ENCODE data around the gene TMEM89. TPM values are rescaled to one million over a fixed set of nuclear protein-coding genes. Genes with fewer than 3 reads are reported as not detected.

TMEM89 gene
- total RNA-seq, 1 donor from 2014 or later: not detected

DNA sequence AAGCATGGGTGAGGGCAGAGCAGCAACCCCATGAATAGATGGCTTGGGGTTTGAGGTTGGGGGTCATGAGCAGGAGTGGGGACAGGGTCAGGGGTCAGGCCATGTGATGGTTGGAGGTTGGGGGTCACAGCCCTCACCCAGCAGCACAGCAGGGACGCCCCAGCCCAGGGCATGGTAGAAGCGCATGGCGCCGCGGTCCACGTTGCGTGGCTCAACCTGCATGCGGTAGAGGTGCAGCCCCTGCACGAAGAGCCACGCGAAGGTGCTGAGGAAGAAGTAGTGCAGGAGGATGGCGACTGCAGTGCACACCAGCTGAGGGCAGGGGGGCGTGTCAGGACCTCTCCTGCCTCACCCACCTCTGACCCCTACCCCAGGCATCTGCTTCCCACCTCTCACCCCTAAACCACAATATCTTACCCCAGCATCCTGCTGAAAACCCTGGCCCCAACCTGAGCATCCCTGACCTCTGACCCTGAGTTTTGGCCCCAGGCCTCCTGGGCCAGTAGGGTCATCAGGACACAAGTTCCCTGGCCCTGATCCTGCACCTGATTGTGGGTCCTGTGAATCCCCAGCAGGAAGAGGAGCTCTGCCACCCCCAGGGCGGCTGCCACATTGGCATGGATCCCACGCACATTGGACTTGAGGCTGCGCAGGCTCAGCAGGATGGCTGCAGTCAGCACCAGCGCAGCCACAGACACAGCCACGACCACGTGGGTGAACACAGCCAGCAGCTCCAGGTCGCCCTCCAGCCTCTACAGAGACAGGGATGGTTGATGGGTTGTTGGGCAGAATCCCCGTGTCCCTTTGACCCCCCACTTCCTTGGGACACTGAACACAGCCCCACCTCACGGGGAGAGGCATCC lies 23.6 kb upstream of the TMEM89 start:
- DNase-seq (ENCODE audit: extremely low read depth, low read depth, low spot score): no peak

DNA sequence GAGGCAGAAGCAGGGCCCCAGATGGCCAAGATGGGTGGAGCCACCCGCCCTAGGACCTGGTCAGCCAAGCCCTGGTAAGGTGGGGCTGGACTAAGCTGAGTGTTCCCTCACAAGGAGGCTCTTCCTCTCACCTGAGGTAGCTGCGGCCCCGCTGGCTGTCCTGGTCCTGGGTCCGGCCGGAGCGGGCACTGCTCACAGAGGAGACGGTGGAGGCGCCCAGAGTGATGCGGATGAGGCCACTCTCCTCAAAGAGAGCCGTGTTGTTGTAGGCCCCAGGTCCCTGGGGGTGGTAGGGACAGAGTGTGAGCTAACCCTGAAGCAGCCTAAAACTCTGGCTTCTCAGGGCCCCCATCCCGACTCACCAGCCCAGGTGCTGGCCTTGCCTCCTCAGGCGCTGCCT lies 21.0 kb upstream of the TMEM89 start:
- no peak for DNase-seq (ENCODE audit: extremely low read depth, low read depth, low spot score)

DNA sequence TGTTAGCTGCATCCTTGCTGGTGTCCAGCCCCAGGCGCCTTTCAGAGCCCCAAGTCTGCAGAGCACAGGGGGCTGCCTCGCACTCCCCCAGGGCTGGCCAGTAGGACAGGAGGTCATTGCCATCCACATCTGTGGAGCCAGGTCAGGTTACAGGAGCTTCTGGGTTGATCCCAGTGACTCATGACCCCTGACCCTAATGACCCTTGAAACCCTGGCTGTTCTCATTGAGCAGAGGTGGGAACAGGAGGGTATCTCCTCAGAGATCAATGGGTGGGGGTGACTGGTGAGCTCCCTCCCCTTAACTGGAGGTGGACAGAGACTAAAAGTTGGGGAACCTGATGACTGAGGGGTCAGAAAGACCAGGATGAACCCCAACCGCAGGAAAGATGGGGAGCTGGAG lies 19.8 kb upstream of the TMEM89 start:
- DNase-seq (ENCODE audit: extremely low read depth, low read depth, low spot score): no peak

DNA sequence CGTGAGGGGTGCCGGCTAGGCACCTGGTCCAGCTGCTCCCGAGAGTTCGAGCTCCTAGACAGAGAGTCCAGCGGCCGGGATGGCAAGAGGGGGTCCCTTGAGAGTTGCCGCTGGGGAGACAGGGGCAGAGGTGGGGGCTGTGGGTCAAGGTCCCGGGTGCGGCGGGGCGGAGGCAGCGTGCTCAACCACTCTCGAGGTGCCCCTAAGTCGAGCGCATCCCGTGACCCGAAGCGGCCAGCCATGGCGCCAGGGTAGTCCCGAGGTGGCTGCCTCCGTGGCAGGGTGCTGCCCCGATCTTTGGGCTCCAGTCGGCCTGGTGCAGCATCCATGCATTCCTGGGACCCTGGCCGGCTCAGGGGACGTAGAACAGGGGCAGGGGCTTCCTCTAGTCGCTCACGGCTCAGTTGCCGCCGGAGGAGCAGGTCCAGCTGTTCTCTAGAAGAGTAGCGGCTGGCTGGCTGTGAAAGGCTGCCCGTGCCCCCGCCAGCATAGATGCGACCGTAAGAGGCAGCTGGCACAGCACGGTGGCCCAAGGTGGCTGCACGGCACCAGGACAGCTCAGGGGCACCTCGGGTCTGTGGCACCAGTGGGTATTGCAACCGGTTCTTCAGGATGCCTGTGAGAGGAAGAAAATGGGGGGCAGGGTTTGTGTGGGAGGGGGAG lies 18.5 kb upstream of the TMEM89 start:
- DNase-seq (ENCODE audit: extremely low read depth, low read depth, low spot score): no peak

DNA sequence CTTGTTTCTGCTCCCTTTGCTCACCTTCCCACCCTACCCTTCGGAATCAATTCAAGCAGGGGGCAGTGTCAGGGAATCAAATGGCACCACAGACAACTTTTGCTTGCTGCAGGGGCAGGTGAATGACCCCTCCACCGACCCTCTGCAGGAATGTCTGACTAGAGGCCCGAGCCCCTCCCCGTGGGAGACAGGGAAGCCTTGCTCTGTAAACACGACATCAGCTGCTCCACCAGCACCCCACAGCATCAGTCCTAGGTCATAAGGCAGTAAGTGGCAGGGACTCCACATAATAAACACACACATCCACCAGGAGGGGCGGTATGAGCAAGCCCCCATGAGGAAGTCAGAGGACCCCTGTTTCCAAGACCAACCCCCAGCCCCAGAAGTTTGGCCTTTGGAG lies 15.7 kb upstream of the TMEM89 start:
- DNase-seq (ENCODE audit: extremely low read depth, low read depth, low spot score): no peak

DNA sequence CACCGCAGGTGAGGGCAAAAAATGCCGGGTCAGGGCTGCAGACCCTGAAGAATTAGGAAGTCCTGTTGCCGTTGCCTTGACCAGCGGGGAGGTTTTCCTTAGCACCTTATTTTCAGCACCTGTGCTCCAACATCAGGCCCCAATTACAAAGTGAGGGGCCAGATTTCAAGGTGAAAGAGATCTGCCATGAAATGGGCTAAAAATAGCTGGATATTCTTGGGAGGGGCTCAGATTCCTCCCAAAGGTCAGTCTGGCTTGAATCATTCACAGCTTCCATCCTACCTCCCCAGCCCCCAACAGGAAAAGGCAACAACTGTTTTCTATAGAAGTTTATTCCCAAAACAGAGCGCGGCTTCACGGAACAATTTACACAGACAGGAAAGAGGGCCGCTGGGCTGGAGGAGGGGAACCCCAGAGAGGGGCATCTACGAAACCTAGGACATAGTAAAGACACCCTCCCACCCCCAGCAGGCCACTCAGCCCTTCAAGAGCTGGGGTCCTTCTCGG lies 14.6 kb upstream of the TMEM89 start:
- no peak for DNase-seq (ENCODE audit: extremely low read depth, low read depth, low spot score)

DNA sequence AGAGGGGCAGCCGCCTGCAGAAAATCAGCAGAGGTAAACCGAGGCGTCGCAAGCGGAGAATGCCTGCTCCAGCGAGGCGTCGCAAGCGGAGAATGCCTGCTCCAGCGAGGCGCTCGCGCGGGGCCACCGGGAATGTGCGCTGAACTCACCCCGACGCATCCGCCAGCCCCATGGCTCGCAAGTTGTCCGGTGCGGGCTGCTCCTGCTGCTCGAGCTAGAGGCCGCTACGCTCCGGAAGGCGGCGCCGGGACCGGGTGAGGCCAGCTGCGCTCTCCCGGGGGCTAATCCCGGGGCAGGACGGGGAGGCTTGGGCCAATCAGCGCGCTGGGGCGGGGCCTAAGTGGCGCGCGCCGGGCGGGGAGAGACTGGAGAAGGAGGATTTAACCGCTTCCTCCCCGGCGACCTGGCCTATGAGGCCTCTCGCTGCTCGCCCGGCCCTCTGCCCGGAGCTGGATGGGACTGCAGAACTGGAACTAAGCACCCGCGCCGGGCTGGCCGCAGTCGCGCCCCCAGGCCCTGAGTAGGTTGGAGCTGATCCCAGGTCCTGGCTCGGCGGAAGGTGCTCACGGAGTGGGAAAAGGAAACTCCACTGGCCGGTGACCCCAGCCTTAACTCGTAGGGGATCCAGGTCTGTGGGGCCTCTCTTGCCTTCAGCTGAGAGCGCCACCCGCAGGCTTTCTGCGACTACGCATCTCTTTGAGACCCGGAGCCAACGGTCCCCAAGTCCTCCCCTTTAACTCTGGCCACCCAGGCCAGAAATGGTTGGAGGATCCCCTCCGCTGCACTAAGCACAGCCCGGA lies 13.9 kb upstream of the TMEM89 start, which contains the start of gene SLC26A6:
SLC26A6 (minus strand) TSS at position 240 of the 800 bp plus-strand sequence; CDS start at position 172, 68 bp downstream.
- DNase-seq (ENCODE audit: extremely low read depth, low read depth, low spot score): peak; percentile 42

DNA sequence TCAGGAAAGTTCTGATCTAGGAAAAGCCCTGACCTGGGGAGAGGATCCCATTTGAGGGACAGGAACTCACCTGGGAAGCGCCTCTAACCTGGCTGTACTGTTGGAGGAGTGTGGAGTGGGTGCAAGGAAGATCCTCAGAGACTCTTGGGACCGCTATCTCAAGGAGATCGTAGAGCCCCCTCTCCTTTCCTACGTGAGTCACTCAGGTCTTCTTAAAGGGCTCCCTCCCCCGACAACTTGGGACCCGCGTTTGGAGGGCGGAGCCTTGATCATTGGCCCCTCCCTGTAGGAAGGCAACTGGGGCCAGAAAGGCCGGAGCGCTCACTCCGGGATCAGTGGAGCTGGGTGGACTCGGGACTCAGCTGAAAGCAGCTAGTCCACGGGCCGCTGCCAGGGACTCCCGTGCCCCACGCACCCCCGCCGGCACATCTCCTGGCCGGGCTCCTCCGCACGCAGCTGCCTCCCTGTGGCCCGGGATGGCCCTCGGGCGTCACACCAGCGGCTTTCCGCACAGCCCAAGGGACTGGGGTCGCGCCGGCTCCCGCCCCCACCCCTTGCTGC lies 13.2 kb upstream of the TMEM89 start:
- no peak for DNase-seq (ENCODE audit: extremely low read depth, low read depth, low spot score)

DNA sequence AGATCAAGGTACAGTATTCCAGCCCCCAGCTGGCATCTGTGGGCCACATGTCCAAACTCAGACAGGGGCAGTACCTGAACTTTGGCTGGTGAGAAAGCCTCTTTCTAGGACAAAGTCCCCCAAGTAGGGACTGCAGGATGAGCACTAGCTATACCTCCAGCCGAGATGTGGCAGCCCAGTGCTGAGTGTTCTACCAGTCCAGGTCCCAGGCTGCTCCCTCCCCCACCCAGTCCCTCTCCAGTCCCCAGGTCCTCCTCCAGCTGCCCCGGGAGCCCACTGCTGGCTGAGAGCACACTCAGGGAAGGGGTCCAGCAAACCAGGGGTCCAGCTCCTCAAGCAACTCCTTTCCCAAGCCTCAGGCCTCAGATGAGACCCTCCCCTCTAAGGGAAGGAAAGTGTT lies 12.2 kb upstream of the TMEM89 start:
- no peak for DNase-seq (ENCODE audit: extremely low read depth, low read depth, low spot score)

DNA sequence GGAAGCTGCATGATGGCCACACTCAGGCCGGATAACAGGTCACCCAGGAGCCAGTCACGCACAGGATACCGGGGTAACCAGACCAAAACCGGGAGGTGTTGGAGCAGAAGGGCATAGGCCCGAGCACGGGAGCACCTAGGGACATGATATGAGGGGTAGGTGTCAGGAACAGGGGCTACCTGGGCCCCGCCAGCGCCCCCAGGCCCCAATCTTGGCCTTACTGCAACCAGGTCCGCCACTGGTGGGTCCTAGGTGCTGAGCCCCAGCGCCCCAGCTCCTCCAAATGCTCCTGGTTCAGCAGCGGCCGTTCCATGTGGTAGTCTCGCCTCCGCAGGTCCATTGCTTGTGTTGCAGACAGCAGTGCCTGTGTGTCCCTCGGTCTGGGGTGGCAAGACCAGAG lies 11.7 kb upstream of the TMEM89 start:
- DNase-seq (ENCODE audit: extremely low read depth, low read depth, low spot score): no peak

DNA sequence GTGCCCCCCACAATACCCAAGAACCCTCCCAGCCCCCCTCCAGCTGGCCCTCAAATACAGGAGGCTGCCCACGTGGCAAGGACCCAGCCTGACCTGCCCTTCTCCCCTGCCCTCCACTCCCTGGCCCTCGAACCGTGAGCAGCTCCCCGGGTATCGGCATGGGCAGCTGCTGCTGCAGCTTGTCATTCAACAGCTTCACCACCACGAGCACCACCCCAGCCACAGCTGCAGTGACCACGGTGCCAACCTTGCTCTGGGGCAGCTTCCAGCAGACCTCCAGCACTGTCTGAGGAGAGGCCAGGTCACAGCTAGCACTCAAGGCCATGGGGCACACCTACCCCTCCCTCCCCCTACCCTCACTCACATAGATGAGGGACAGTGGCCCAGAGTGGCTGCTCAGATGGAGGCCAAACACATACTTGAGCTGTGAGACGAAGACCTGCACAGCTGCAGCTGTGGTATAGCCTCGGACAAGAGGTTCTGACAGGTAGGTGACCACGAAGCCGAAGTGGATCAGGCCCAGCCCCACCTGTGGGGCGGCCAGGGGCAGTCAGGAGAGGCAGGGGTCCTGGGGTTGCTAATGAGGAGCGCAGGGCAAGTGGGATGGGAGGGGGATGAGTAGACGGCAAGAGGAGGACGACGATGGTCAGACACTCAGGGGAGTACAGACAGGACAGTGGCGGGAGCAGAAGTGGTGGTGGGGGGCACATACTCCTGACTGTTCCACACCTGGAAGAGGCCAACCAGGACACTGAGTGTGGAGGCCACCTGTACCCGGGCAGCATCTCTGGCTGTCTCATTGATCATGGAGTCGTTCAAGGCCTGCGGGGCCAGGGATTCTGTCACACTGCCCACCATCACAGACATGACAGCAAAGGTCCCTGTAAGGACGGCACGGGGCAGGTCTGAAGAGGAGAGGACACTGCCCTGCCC lies 10.2 kb upstream of the TMEM89 start:
- no peak for DNase-seq (ENCODE audit: extremely low read depth, low read depth, low spot score)

DNA sequence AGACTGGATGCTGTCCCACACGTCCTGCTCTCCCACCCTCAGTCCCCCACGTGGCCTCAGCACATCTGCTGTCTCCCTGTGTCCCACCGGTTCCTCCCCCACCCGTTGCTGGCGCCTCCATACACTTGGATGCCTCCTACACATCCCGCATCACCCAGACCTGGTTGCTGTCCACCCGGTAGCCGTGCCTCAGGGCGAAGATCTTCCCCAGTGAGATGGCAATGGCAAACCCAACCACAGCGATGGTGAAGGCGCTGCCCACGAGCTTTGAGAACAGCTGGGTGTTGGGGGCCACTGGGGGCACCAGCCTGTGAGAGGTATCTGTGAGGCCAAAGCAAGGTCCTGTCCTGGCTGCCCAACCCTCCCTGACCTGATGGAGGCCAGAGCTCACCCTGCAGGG lies 9.3 kb upstream of the TMEM89 start:
- no peak for DNase-seq (ENCODE audit: extremely low read depth, low read depth, low spot score)

DNA sequence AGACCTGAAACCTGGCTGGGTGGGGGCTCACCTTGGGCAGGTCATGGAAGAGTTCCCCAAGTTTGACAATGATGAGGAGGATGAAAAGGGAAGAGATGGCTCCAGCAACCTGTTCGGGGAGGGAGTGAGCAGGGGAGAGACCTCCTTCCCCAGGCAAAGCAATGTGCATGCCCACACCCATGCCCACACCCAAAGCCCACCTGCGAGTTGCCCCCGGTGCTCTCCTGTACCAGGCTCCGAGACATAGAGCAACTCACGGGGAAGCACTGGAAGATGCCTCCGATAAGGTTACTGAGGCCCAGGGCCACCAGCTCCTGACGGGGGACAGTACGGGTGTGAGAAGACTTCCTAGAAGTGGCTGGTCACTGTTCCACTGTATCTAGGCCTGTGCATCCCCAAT lies 8.8 kb upstream of the TMEM89 start:
- DNase-seq (ENCODE audit: extremely low read depth, low read depth, low spot score): no peak

DNA sequence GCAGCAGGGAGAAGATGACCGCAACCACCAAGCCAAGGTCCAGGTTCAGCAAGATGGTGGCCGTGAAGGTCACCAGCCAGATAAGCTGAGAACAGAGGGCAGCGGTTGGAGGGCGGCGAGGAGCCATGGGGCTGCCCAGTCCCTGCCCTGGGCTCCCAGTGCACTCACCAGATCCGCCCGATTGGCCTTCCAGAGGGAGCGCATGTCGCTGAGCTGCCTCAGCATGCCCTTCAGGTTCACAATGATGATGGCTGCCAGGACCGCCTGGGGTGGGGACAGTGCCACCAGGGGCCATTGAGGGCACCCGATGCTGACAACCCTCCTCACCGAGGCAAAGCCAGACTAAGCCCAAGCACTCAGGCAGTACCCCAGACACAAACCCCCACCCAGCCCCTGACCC lies 8.3 kb upstream of the TMEM89 start:
- no peak for DNase-seq (ENCODE audit: extremely low read depth, low read depth, low spot score)

DNA sequence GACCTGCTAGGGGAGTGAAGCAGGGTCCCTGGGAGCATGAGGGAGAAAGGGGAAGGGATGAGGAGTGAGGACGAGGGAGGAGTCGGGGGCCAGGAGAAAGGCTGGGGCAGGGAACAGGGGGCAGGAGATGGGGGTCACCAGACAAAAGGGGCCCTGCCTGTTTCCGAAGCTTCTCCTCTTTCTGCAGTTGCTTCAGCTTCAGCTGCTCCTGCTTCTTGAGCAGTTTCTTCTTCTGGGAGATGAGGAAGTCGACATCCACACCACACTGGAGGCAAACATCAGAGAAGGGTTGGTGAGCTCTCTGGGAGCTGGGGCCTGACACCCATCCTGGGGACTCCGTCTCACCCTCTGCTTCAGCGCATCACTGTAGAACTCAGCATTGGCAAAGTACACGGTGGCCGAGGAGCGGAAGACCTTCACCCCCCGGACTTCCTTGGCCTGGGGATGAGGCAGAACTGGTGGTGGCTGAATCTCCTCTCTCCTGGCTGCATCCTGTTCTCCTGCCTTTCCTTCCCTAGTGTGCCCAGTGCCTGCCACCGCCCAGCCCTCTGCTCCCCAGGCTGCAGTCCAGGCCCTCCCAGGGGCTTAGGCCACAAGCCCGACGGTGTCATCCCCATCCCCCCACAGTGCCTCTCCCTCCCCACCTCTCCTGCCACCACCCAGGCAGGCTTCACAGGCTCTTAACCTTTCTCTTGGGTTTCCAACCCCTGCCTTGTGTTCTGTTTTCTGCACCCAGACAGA lies 6.9 kb upstream of the TMEM89 start:
- no peak for DNase-seq (ENCODE audit: extremely low read depth, low read depth, low spot score)

DNA sequence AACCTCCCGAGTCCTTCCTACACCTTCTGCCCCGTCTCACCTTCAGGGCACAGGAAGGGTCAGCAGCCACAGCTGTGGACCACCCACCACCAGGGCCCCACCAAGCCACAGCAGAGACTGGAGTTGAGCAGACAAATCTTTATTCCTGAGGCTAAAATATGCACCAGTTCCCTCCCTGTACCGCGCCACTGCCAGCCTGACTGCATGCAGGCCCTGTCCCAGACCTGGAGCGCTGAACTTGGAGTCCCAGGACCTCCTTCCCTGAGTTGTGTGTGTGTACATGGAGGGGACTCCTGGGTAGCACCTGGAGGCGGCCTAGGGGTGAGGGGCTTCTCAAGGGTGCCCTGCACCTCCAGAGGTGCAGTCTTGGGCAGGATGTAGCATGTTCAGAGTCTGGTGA lies 4.0 kb upstream of the TMEM89 start:
- DNase-seq (ENCODE audit: extremely low read depth, low read depth, low spot score): no peak

DNA sequence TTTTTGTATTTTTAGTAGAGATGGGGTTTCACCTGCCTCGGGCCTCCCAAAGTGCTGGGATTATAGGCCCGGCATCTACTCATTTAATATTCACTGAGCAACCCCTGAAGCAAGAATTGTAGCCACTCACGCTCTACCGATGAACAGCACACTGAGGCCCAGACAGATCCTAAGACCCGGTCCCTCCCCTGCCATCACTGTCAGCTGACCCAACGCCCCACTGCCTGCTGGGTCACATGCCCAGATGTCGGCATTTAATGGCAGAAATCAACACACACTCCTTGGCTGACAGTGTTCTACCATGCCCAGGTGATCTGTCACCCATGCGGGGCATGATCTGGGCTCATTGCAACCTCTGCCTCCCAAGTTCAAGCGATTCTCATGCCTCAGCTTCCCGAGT lies 3.2 kb upstream of the TMEM89 start:
- no peak for DNase-seq (ENCODE audit: extremely low read depth, low read depth, low spot score)

DNA sequence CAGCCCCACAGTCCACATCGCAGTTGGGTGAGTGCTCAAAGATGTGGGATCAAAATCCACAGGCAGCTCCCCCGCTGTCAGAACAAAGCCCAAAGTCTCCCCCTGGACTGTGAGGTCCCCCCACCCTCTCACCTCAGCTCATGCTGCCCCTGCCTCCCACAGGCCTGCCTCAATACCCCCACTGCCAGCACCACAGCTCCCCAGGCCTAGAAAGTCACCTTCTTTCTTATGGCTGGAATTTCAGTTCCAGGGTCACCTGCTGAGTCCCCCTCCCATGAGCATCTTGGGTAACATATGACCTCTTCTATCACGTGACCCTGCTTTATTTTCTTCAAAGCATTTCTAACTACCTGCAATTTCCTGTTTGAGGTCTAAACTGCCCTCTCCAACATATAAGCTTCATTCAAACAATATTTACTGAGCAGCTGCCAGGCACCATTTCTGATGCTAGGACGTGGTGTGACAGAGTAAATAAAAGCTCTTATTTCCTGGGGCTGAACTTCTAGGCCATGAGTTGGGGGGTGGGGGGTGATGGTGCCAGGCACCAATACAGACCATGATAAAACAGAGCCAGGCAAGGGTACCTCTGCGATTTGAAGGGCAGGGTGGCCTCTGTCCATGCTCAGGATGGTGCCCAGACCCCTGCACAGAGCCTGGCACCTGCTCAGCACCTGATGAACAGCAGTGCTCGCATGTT lies 2.4 kb upstream of the TMEM89 start:
- DNase-seq (ENCODE audit: extremely low read depth, low read depth, low spot score): no peak

Data from glomerular endothelial cell (primary cell).